Measurements from ENCODE around the gene NQO1.
"Not testable (repeated sequence)": the region's sequence is repeated elsewhere in the genome, so short reads cannot be mapped to it uniquely, and the experiment has no call there.

Gene NQO1

GRCh38 chr16:69726313-69727060, at the start of gene NQO1:
TSS of gene NQO1 (minus strand) at chr16:69726560. CDS start at chr16:69726439, 121 bp downstream.
- peak; percentile 66 to 81 for DNase-seq (ENCODE audit: low read depth in 1 of 2, low spot score in 1 of 2)

GRCh38 chr16:69775563-69775962, 49.2 kb upstream of the NQO1 start:
- DNase-seq (ENCODE audit: low read depth in 1 of 2, low spot score in 1 of 2) = no peak

GRCh38 chr16:69773260-69773947, 47.0 kb upstream of the NQO1 start:
- DNase-seq (ENCODE audit: low read depth in 1 of 2, low spot score in 1 of 2) = no peak

GRCh38 chr16:69771651-69771967, 45.2 kb upstream of the NQO1 start:
- no peak for DNase-seq (ENCODE audit: low read depth in 1 of 2, low spot score in 1 of 2)

- no peak for DNase-seq (ENCODE audit: low read depth in 1 of 2, low spot score in 1 of 2)
Measured at GRCh38 chr16:69769404-69769803, 43.0 kb upstream of the NQO1 start.

GRCh38 chr16:69768666-69769065, 42.3 kb upstream of the NQO1 start:
- no peak for DNase-seq (ENCODE audit: low read depth in 1 of 2, low spot score in 1 of 2)

- DNase-seq (ENCODE audit: low read depth in 1 of 2, low spot score in 1 of 2) = no peak
Measured at GRCh38 chr16:69767459-69768229, 41.3 kb upstream of the NQO1 start.

- DNase-seq (ENCODE audit: low read depth in 1 of 2, low spot score in 1 of 2) = no peak
Measured at GRCh38 chr16:69763599-69763942, 37.2 kb upstream of the NQO1 start.

- no peak for DNase-seq (ENCODE audit: low read depth in 1 of 2, low spot score in 1 of 2)
Measured at GRCh38 chr16:69762814-69763598, 36.6 kb upstream of the NQO1 start.

- peak; percentile 56 to 65 for DNase-seq (ENCODE audit: low read depth in 1 of 2, low spot score in 1 of 2)
Measured at GRCh38 chr16:69761983-69762813, 35.8 kb upstream of the NQO1 start, which contains the start of gene WWP2. TSS of gene WWP2 (plus strand) at chr16:69762332. CDS start at chr16:69787011, 24,679 bp downstream.

GRCh38 chr16:69757375-69757774, 31.0 kb upstream of the NQO1 start:
- not testable (repeated sequence) for DNase-seq (ENCODE audit: low read depth in 1 of 2, low spot score in 1 of 2)

GRCh38 chr16:69756705-69757104, 30.3 kb upstream of the NQO1 start:
- DNase-seq (ENCODE audit: low read depth in 1 of 2, low spot score in 1 of 2) = no peak

- DNase-seq (ENCODE audit: low read depth in 1 of 2, low spot score in 1 of 2) = peak; percentile 94 to 95
Measured at GRCh38 chr16:69754469-69755310, 28.3 kb upstream of the NQO1 start, which contains the start of gene NOB1. TSS of gene NOB1 (minus strand) at chr16:69754926. CDS start at chr16:69754910, 16 bp downstream.

GRCh38 chr16:69754143-69754468, 27.7 kb upstream of the NQO1 start:
- no peak for DNase-seq (ENCODE audit: low read depth in 1 of 2, low spot score in 1 of 2)

- no peak for DNase-seq (ENCODE audit: low read depth in 1 of 2, low spot score in 1 of 2)
Measured at GRCh38 chr16:69748694-69749345, 22.5 kb upstream of the NQO1 start.

- no peak for DNase-seq (ENCODE audit: low read depth in 1 of 2, low spot score in 1 of 2)
Measured at GRCh38 chr16:69747115-69747514, 20.8 kb upstream of the NQO1 start.

GRCh38 chr16:69745959-69746358, 19.6 kb upstream of the NQO1 start:
- DNase-seq (ENCODE audit: low read depth in 1 of 2, low spot score in 1 of 2) = no peak

- no peak for DNase-seq (ENCODE audit: low read depth in 1 of 2, low spot score in 1 of 2)
Measured at GRCh38 chr16:69745232-69745612, 18.9 kb upstream of the NQO1 start.
